CD1c-positive myeloid dendritic cell (primary cell): ENCODE results near the gene FERMT1.

ENCODE experiments used
- DNase-seq: peaks from one replicate; pipeline ENCODE4 v3.0.0-alpha.2; 2016; ENCODE audit errors: extremely low spot score

Gene FERMT1, protein sequence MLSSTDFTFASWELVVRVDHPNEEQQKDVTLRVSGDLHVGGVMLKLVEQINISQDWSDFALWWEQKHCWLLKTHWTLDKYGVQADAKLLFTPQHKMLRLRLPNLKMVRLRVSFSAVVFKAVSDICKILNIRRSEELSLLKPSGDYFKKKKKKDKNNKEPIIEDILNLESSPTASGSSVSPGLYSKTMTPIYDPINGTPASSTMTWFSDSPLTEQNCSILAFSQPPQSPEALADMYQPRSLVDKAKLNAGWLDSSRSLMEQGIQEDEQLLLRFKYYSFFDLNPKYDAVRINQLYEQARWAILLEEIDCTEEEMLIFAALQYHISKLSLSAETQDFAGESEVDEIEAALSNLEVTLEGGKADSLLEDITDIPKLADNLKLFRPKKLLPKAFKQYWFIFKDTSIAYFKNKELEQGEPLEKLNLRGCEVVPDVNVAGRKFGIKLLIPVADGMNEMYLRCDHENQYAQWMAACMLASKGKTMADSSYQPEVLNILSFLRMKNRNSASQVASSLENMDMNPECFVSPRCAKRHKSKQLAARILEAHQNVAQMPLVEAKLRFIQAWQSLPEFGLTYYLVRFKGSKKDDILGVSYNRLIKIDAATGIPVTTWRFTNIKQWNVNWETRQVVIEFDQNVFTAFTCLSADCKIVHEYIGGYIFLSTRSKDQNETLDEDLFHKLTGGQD

GRCh38 chr20:6122873-6123648 lies at the start of gene FERMT1:
FERMT1 (minus strand) TSS chr20:6123030; CDS start chr20:6119554, 3,476 bp downstream.
- peak; percentile 89 for DNase-seq

DNA sequence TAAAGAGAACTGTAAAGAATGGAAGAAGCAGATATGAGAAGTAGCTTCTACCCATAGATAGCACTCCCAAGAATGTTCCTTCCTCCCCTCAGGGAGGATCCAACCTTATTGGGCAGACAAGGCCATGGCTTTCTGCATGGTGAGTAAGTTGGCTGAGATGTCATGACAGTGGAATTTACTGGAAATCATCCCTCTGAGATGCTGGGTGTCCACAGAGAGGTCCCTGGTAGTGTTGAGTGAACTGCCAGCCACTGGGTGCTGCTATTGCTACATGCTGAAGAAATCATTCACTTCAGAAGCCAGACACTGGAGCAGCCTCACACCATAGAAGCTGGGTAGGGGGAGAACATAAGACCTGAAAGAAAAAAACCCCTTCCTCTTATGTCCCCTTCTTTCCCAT lies 46.4 kb upstream of the FERMT1 start:
- no peak for DNase-seq

- no peak for DNase-seq
Measured at GRCh38 chr20:6168204-6168603, 45.4 kb upstream of the FERMT1 start.

DNA sequence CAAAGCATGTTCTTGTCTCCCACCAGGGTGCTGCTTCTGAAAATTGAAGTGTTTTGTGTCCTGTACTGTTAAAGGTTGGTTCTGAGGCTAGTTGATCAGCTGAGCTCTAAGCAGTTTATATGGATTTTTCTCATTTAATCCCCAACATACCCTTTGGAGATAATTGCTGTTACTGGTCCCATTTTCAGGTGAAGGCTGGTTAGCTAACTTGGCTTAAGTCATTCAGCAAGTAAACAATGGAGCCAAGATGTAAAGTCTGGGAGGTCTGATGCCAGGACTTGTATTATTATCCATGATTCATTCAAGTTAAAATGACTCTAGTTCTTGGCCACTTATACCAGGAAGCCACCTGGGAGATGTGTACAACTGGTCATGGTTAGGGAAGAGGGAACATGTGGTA lies 42.5 kb upstream of the FERMT1 start:
- DNase-seq = no peak

- DNase-seq = no peak
Measured at GRCh38 chr20:6164421-6165341, 41.9 kb upstream of the FERMT1 start.

DNA sequence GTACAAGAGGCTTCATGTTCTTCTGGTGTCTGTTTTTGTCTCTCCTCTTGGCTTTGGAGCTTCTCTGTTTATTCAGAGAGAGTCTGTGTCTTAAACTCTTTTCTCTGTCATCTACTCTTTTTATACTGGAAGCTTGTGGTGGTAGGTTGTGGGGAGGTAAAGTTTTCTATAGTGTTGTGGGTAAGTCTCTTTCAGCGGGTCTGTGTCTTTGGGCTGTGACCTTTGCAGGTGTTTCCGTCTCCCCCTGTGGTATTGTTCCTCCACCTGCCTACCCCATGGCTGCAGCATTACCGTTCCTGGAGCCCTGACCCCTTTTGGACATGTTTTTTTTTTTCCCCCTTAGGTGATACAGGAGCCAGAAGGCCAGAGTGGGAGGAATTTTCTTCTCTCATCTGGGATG lies 37.9 kb upstream of the FERMT1 start:
- no peak for DNase-seq

DNA sequence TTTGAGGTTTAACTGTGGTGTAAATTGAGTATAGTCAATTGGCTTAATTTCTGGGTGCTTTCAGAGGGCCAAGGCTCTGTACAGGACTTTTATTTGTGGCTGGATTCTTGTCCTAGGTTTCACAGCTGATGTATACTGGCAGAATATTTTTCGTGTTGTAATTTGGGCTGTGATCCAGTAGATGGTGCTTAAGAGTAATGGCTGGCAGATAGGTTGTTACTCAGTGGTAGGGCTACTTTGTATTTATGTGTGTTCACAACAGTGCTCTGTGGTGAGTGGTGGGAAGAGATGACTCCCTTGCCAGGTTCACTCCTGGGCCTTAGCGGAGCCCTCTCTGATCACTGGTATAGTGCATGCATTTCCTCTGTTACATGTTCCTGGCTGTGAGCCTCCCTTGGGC lies 34.5 kb upstream of the FERMT1 start:
- no peak for DNase-seq

DNA sequence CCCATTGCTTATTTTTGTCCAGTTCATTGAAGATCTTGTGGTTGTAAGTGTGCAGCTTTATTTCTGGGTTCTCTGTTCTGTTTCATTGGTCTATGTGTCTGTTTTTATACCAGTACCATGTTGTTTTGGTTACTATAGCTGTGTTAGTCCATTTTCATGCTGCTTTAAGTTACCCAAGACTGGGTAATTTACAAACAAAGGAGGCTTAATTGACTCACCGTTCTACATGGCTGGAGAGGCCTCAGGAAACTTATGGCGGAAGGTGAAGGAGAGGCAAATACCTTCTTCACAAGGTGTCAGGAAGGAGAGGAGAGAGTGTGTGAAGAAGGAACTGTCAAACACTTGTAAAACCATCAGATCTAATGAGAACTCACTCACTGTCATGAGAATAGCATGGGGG lies 29.9 kb upstream of the FERMT1 start:
- no peak for DNase-seq

GRCh38 chr20:6148073-6148472 lies 25.2 kb upstream of the FERMT1 start:
- DNase-seq = no peak

DNA sequence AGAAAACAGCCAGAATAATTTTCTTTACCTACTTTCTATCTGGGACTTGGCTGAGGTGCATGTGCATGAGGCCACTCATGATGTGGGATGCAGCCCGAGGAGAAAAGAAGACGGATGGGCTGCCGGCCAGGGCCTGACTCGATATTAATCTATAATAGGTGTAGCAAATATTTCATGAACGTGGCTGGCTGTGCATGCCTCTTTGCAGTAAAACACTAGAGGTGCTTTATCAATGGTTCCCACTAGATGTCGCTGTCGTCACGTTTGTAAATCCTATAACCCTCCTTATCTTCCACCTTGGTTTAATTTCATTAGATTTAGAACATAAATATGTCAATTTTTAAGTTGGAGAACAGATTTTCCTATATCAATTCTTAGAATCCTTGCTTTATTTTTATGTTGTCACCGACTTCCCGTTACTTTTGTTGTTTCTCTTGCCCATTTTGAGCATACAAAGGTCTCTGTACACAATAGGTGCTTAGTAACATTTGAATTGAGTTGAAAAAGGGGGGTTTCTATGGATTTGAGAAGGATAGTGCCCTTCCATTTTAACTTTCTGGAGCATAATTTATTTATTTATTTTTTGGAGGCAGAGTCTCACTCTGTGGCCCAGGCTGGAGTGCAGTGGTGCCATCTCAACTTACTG lies 19.6 kb upstream of the FERMT1 start:
- peak; percentile 66 for DNase-seq

DNA sequence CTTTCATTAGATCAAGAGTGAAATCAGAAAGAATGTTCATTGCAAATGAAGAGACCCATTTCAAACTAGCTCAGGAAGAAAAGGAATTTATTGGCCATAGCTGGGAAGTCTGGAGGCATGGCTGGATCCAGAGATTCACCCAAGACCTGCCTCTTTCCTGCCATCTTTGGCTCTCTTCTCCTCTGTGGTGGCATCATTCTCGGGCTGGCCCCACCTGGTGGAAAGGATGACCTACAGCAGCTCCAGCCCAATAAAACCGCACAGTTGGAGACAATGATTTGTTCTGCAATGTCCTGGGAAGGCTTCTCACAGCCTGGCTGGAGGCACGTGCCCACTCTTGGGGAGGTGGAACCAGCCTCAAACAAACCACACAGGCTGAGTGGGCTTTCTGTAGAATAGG lies 18.1 kb upstream of the FERMT1 start:
- DNase-seq = no peak

DNA sequence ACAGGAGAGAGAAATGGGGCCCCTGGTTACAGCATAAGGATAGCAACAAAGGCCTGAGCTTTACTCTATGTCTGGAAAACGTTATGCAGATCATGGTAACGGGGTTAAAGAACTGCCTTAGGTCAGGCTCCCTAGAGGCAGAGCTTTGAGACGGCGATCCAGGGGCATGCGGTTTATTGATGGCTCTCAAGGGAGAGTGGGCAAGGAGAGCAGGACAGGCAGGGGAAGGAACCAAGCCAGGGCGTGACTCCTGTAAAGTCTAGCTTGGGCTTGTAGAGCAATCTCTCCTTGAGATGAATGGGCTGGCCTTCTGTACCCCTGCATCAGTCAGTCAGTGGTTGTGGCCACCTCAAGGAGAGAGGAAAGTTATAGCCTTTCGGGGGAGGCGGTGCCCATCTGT lies 12.5 kb upstream of the FERMT1 start:
- DNase-seq = no peak

GRCh38 chr20:6134592-6134991 lies 11.8 kb upstream of the FERMT1 start:
- DNase-seq = no peak

DNA sequence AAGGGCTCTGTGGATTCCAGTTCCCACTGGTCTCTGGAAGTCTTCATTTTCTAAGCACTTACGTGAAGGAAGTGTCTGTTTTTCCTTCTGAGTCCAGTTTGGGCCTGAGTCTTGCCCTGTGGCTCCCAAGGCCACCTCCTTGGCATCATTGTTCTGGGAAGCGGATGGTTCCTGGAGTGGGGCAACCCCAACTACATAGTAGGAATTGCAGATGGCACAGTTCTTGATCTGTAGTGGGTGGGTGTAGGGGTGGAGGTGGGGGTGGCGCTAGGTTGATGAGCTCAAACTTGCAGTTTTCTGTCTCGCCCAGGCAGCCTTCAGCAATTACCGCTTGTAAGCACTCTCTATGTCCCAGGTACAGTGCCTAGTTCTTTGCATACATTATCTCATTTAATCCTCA lies 7.2 kb upstream of the FERMT1 start:
- no peak for DNase-seq

DNA sequence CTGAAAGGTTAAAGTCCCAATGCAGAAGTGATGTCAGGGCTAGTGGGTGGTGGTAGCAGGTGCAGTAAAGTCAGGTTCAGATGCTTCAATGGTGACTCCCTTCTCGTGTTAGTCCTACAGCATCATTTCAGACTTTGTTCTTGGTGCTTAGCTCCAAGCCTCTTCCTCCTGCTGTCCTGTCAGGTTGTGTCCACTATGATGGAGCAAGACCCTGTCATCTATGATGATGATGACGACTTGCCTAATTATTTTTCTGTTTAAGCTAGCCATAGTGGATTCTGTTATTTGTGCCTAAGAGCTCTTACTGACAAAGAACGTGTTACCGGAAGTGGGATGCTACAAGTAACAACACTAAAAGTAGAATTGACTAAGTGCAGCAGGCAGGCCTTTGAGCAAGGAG lies 5.0 kb upstream of the FERMT1 start:
- DNase-seq = no peak

- no peak for DNase-seq
Measured at GRCh38 chr20:6126846-6127245, 4.0 kb upstream of the FERMT1 start.

DNA sequence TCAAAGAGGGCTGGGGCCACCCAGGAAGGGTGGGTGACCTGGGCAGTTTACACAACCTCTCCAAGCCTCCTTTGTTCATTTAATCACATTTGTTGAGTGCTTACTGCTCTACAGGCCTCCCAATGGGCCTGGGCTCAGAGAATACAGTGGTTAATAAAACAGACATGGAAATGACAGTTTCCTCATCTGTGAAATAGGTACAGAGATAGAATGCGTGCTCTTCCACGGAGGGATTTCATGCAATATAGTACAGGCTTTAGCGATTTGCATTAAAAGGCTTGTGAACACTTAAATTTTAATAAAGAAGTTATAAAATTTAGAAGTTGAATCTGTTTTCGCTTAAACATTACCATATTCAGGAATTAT lies 802 bp upstream of the FERMT1 start:
- DNase-seq = no peak

- DNase-seq = no peak
Measured at GRCh38 chr20:6122111-6122872, 538 bp downstream of the FERMT1 start.

GRCh38 chr20:6121504-6121903 lies 1.3 kb downstream of the FERMT1 start:
- DNase-seq = no peak

DNA sequence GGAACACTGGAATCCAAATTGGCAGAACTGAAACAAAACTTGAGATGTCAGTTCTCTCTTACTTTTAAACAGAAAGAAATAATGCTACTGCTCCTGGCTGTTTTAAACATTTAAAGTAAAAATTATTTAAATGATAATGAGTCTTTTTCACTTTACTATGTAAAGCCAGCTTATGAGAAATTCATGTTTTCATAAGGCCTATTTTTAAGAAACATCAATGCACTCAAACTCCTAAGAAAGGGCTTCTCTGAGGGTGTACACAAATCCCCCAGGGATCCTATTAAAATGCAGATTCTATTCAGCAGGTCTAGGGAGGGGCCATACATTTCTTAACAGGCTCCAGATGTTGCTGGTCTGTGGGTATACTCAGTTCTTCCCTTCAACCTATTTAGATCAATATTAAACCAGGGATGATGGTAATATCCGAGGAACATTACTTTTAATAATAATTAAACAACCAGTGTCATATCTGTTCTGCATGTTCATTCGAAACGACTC lies 2.3 kb downstream of the FERMT1 start:
- no peak for DNase-seq
